Endothelial cell of umbilical vein (primary cell): Measurements from ENCODE around the gene APOBEC3G. TPM values are rescaled to one million over a fixed set of nuclear protein-coding genes. Genes with fewer than 3 reads are reported as not detected.

Source experiments
- BruUV-seq: library from RNA; stranded (reverse); fragments of 400-500 nt; replicated peaks from 2 replicates; lab custom pipeline; 2021; lab: Mats Ljungman, UMichigan
- CTCF ChIA-PET: fragments of 300-600, 350-600 bp; sonication (Branson Sonifier 250); formaldehyde crosslinking; loops from one replicate; lab custom pipeline; 2021; ENCODE audit warnings: antibody characterized with exemption, inconsistent platforms; lab: Charles Lee
- POLR2A ChIA-PET: fragments of 300-600, 350-600 bp; sonication (Branson Sonifier 250); formaldehyde crosslinking; loops from one replicate; lab custom pipeline; 2021; ENCODE audit warnings: antibody characterized with exemption, inconsistent platforms; lab: Charles Lee
- DNase-seq: peaks from one replicate; pipeline ENCODE4 v3.0.0-alpha.2; 2011; ENCODE audit warnings: low read depth, low spot score
- FAIRE-seq: peaks from 2 replicates; lab custom pipeline; 2011; peaks lifted over from hg19 to GRCh38; lab: Jason Lieb, UNC
- H2AFZ ChIP-seq: 2 replicates; pipeline ENCODE4 v1.6.0; 2012; ENCODE audit warnings: low read depth, low read length, control low read depth, inconsistent platforms
- H3K27ac ChIP-seq: 2 replicates; pipeline ENCODE4 v1.5.1; 2011; ENCODE audit warnings: low read depth, mild to moderate bottlenecking, control low read depth, low read length, moderate library complexity; ENCODE audit not compliant: insufficient read depth
- H3K27me3 ChIP-seq, 2 experiments: 2 replicates each; pipeline versions ENCODE4 v1.6.0 to v1.6.1; 2011; ENCODE audit warnings: low read length in 2 of 2, mixed read lengths in 1 of 2; ENCODE audit not compliant: control insufficient read depth in 2 of 2, insufficient read depth in 2 of 2
- H3K36me3 ChIP-seq, 2 experiments: 2 replicates in 1 of 2; 3 replicates in 1 of 2; pipeline ENCODE4 v1.5.1; 2011; ENCODE audit warnings: low read length in 2 of 2, mild to moderate bottlenecking in 1 of 2, moderate library complexity in 1 of 2; ENCODE audit not compliant: control insufficient read depth in 2 of 2, insufficient read depth in 2 of 2; ENCODE audit errors: extremely low read depth in 1 of 2
- H3K4me1 ChIP-seq: 3 replicates; pipeline ENCODE4 v1.5.1; 2011; ENCODE audit warnings: mild to moderate bottlenecking, low read length; ENCODE audit not compliant: control insufficient read depth, insufficient read depth; ENCODE audit errors: extremely low read depth
- H3K4me2 ChIP-seq: 2 replicates; pipeline ENCODE4 v1.6.1; 2011; ENCODE audit warnings: low read length, control low read depth, mixed read lengths; ENCODE audit not compliant: insufficient read depth
- H3K4me3 ChIP-seq, 3 experiments: fragments of 200-600 bp in 1 of 3; sonication (generic), shearing (Covaris generic) in 1 of 3; replicated peaks in 1 of 3; 2 replicates each; pipeline ENCODE4 v1.5.1; 2011 to 2016; ENCODE audit warnings: control low read depth in 3 of 3, low read length in 3 of 3, mild to moderate bottlenecking in 2 of 3, inconsistent platforms in 1 of 3, low read depth in 1 of 3, moderate library complexity in 1 of 3; ENCODE audit not compliant: insufficient read depth in 1 of 3
- H3K79me2 ChIP-seq: 2 replicates; pipeline ENCODE4 v1.6.0; 2012; ENCODE audit warnings: low read length, inconsistent platforms; ENCODE audit not compliant: control insufficient read depth, insufficient read depth
- H3K9ac ChIP-seq: replicated peaks from 2 replicates; pipeline ENCODE3; 2011; ENCODE audit warnings: low read length, control low read depth; ENCODE audit not compliant: insufficient read depth; ENCODE audit errors: extremely low read depth
- H3K9me1 ChIP-seq: replicated peaks from 3 replicates; pipeline ENCODE4 v1.6.0; 2011; ENCODE audit warnings: mild to moderate bottlenecking, low read length; ENCODE audit not compliant: control insufficient read depth, insufficient read depth; ENCODE audit errors: extremely low read depth
- H3K9me3 ChIP-seq: replicated peaks from 2 replicates; pipeline ENCODE4 v1.5.1; 2012; ENCODE audit warnings: low read length, inconsistent platforms; ENCODE audit not compliant: control insufficient read depth, insufficient read depth
- H4K20me1 ChIP-seq: replicated peaks from 2 replicates; pipeline ENCODE3; 2011; ENCODE audit warnings: mild to moderate bottlenecking, low read length; ENCODE audit not compliant: control insufficient read depth, insufficient read depth; ENCODE audit errors: extremely low read depth
- EZH2 ChIP-seq: IDR thresholded peaks from 2 replicates; pipeline ENCODE4 v1.6.1; 2012; ENCODE audit warnings: borderline replicate concordance, low read depth, mild to moderate bottlenecking, moderate library complexity, low read length, inconsistent platforms; ENCODE audit not compliant: severe bottlenecking
- FOS ChIP-seq: IDR thresholded peaks from 2 replicates; pipeline ENCODE4 v1.6.1; 2011; ENCODE audit warnings: mild to moderate bottlenecking, low read length, moderate library complexity, borderline replicate concordance; ENCODE audit not compliant: insufficient read depth
- GATA2 ChIP-seq: IDR thresholded peaks from 2 replicates; pipeline ENCODE4 v1.7.0; 2011; ENCODE audit warnings: low read depth, mild to moderate bottlenecking, moderate library complexity, mixed read lengths, low read length; ENCODE audit not compliant: insufficient read length, insufficient read depth
- JUN ChIP-seq: IDR thresholded peaks from 2 replicates; pipeline ENCODE4 v1.6.1; 2011; ENCODE audit warnings: borderline replicate concordance, low read depth; ENCODE audit not compliant: insufficient read length, insufficient read depth
- MAX ChIP-seq: IDR thresholded peaks from 2 replicates; pipeline ENCODE4 v1.6.1; 2011; ENCODE audit not compliant: insufficient read depth, insufficient read length
- MYC ChIP-seq: IDR thresholded peaks from one replicate; pipeline ENCODE4 v1.6.1; 2011; ENCODE audit warnings: mild to moderate bottlenecking, low read depth, low read length
- POLR2A ChIP-seq: IDR thresholded peaks from 2 replicates; pipeline ENCODE4 v1.6.1; 2012; ENCODE audit warnings: low read depth, mild to moderate bottlenecking, control low read depth, low read length
- POLR2AphosphoS5 ChIP-seq: IDR thresholded peaks from 2 replicates; pipeline ENCODE4 v1.6.1; 2012; ENCODE audit warnings: low read depth, mild to moderate bottlenecking, control low read depth, low read length, moderate library complexity; ENCODE audit not compliant: insufficient read depth
- dilution Hi-C: fragments of 300-500 bp; cut with MboI; formaldehyde crosslinking; loops from one replicate; pipeline ENCODE4 v1.15.0; 2019; ENCODE audit warnings: low sequenced_read_pairs; ENCODE audit not compliant: extremely low pct_ligation_motif_present
- intact Hi-C: fragments of 100-400 bp; cut with micrococcal nuclease; formaldehyde crosslinking; loops from one replicate; pipeline ENCODE4 v1.10.0; 2022
- polyA plus RNA-seq, 4 experiments: library from polyadenylated mRNA; depleted of rRNA in 3 of 4; stranded (reverse) in 3 of 4; unstranded in 1 of 4; fragments of >200 nt; gene quantifications; 2 replicates each; pipeline versions ENCODE4 v1.2.1 to v1.2.3, GENCODE V29; 2011 to 2012; ENCODE audit warnings: missing spikeins in 1 of 4
- total RNA-seq: library from RNA; stranded (reverse); gene quantifications from 2 replicates; pipeline ENCODE4 v1.2.3, GENCODE V29; 2021
- TF ChIP-seq, protein P1 (sequence below), 2 donors: IDR thresholded peaks; 1 replicate in 1 of 2; 2 replicates in 1 of 2; pipeline ENCODE4 v1.5.1; 2011; ENCODE audit warnings: low read length in 2 of 2, mild to moderate bottlenecking in 2 of 2, moderate library complexity in 2 of 2, control low read depth in 1 of 2, inconsistent platforms in 1 of 2, low read depth in 1 of 2; ENCODE audit not compliant: insufficient read depth in 1 of 2; ENCODE audit errors: extremely low read depth in 1 of 2

Gene APOBEC3G
- total and polyA plus RNA-seq, 2 donors (not counting 3 experiments of a cell fraction or from before 2014, with no cell fraction given) = 3.6 to 5.1 TPM

GRCh38 chr22:39115977-39116621, 39.0 kb downstream of the APOBEC3G start:
- no peak overlapping the region for H3K9ac ChIP-seq
- CTCF ChIA-PET = interaction anchor here (0.9 to 2.1 kb wide), 2 partner anchors 113 to 347 kb away, joined by 3 to 11 read pairs; no protein-coding TSS in a partner anchor

More at GRCh38 chr22:39115977-39116621, 39.0 kb downstream of the APOBEC3G start:
- no peak overlapping the region for H2AFZ ChIP-seq
- FAIRE-seq (no peak), DNase-seq (no peak)
- BruUV-seq = no TSS peak
- dilution Hi-C loops = no loop called here
- H4K20me1 ChIP-seq = no peaks in the 10 kb centered on the region
- POLR2A ChIA-PET = no interaction called here
- H3K4me2 ChIP-seq = no peak overlapping the region
- H3K4me1 ChIP-seq = no peaks in the 10 kb centered on the region
- no peak overlapping the region for H3K27ac ChIP-seq
- intact Hi-C loops = no loop called here
- TF ChIP-seq JUN (no peak), EZH2 (no peak), FOS (no peak), MYC (no peak), GATA2 (no peak), POLR2AphosphoS5 (no peak), MAX (no peak), POLR2A (no peak)
- TF ChIP-seq, protein P1, sequence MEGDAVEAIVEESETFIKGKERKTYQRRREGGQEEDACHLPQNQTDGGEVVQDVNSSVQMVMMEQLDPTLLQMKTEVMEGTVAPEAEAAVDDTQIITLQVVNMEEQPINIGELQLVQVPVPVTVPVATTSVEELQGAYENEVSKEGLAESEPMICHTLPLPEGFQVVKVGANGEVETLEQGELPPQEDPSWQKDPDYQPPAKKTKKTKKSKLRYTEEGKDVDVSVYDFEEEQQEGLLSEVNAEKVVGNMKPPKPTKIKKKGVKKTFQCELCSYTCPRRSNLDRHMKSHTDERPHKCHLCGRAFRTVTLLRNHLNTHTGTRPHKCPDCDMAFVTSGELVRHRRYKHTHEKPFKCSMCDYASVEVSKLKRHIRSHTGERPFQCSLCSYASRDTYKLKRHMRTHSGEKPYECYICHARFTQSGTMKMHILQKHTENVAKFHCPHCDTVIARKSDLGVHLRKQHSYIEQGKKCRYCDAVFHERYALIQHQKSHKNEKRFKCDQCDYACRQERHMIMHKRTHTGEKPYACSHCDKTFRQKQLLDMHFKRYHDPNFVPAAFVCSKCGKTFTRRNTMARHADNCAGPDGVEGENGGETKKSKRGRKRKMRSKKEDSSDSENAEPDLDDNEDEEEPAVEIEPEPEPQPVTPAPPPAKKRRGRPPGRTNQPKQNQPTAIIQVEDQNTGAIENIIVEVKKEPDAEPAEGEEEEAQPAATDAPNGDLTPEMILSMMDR (IDR thresholded peaks at IDR 0.05; ENCODE audit: extremely low read depth in 1 of 2, insufficient read depth in 1 of 2, low read depth in 1 of 2, low read length in 2 of 2) = no peak
- H3K27me3 ChIP-seq = peaks cover 18 to 29% of the 10 kb centered on the region in 2 experiments
- no peaks in the 10 kb centered on the region for H3K79me2 ChIP-seq
- no peaks in the 10 kb centered on the region for H3K9me1 ChIP-seq
- no peak overlapping the region for H3K4me3 ChIP-seq
- no peaks in the 10 kb centered on the region for H3K36me3 ChIP-seq
- H3K9me3 ChIP-seq = no peaks in the 10 kb centered on the region
